Measurements from ENCODE around the gene ADAMTS7. TPM values are rescaled to one million over a fixed set of nuclear protein-coding genes. Genes with fewer than 3 reads are reported as not detected.

Gene ADAMTS7
- total RNA-seq, 1 donor from 2014 or later: 27.4 TPM

DNA sequence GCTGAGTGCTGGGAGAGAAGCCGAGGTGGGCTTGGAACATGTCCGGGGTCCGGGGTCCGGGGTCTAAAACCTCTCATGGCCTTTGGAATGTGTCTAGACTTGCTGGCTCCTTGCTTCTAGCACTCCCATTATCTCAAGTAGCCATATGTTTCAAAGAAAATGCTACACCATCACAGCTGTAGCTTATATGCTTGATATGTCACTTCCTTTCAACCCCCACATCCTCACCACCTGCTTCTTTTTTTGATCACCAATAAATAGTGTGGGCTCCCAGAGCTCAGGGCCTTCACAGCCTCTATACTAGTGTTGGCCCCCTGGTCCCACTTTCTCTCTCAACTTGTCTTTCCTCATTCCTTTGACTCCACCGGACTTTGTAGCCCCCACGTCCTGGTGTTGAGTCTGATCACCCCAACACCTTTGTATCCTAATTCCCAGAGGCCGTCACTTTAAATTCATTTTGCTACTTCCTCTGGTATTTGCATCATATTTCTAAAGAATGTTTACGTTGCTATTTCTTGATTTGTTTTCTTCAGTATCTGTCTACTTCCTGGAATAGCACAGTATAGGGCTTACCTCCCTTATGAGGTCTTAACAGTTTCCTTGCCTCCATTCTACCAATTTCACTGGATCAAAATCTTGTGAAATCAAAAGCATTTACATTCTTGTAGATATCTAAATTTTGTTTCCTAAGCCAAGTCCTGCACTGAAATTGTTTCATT lies 98.3 kb downstream of the ADAMTS7 start:
- TF ChIP-seq, protein P1, sequence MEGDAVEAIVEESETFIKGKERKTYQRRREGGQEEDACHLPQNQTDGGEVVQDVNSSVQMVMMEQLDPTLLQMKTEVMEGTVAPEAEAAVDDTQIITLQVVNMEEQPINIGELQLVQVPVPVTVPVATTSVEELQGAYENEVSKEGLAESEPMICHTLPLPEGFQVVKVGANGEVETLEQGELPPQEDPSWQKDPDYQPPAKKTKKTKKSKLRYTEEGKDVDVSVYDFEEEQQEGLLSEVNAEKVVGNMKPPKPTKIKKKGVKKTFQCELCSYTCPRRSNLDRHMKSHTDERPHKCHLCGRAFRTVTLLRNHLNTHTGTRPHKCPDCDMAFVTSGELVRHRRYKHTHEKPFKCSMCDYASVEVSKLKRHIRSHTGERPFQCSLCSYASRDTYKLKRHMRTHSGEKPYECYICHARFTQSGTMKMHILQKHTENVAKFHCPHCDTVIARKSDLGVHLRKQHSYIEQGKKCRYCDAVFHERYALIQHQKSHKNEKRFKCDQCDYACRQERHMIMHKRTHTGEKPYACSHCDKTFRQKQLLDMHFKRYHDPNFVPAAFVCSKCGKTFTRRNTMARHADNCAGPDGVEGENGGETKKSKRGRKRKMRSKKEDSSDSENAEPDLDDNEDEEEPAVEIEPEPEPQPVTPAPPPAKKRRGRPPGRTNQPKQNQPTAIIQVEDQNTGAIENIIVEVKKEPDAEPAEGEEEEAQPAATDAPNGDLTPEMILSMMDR (IDR thresholded peaks at IDR 0.05; ENCODE audit: insufficient read depth, low read length, poor library complexity, severe bottlenecking): no peak
- H3K4me3 ChIP-seq (ENCODE audit: low read depth, low read length): no peak overlapping the region
- no peaks in the 10 kb centered on the region for H3K36me3 ChIP-seq (ENCODE audit: control insufficient read depth, insufficient read depth, low read length)
- H3K27me3 ChIP-seq (ENCODE audit: control insufficient read depth, insufficient read depth, low read length): no peaks in the 10 kb centered on the region
- DNase-seq (ENCODE audit: low read depth): no peak

DNA sequence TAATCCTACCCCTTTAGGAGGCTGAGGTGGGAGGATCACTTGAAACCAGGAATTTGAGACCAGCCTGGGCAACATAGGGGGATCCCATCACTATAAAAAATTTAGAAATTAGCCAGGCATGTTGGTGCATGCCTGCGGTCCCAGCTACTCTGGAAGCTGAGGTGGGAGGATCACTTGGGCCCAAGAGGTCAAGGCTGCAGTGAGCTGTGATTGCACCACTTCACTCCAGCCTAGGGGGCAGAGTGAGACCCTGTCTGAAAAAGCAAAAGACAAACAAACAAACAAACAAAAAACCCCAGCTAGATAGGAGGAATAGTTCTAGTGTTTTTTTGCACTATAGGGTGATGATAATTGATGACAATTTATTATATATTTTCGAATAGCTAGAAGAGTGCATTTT lies 99.6 kb downstream of the ADAMTS7 start:
- H3K36me3 ChIP-seq (ENCODE audit: control insufficient read depth, insufficient read depth, low read length): no peaks in the 10 kb centered on the region

DNA sequence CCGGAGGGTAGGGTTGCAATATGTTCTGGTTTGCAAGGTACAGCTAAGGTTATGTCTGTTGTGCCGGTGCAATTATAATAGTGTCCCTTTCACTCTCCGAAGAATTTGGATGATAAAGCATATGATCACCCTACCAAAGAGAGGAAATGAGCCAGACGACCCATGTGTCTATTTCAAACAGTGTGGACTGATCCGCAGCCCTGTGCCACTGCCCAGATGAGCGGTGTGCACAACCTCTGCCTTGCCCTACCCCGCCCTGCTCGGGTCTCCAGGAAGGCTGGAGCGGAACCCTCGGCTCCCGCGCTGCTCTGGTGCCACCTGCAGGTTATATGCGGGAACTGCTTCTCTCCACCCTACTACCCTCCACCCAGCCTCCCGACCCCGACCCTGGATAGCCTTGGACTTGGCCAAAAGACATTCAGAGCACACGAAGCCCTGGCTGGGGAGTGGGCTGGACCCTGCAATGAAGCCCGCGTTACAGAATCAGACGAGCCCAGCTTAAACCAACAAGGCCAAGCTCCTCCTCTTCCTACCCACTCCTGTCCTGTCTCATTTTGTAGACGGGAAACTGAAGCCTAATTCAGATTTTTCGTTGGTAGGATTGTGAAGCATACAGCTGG lies 101.9 kb downstream of the ADAMTS7 start:
- Histone ChIP-seq H3K27me3 (ENCODE audit: control insufficient read depth, insufficient read depth, low read length) (no peaks in the 10 kb centered on the region), H3K4me3 (ENCODE audit: low read depth, low read length) (no peak overlapping the region), H3K36me3 (ENCODE audit: control insufficient read depth, insufficient read depth, low read length) (no peaks in the 10 kb centered on the region)
- TF ChIP-seq, protein P1 (IDR thresholded peaks at IDR 0.05; ENCODE audit: insufficient read depth, low read length, poor library complexity, severe bottlenecking): peak; percentile 93
- DNase-seq (ENCODE audit: low read depth): no peak

More for the DNA sequence above, 99.6 kb downstream of the ADAMTS7 start:
- H3K27me3 ChIP-seq (ENCODE audit: control insufficient read depth, insufficient read depth, low read length): no peaks in the 10 kb centered on the region
- no peak overlapping the region for H3K4me3 ChIP-seq (ENCODE audit: low read depth, low read length)
- TF ChIP-seq, protein P1 (IDR thresholded peaks at IDR 0.05; ENCODE audit: insufficient read depth, low read length, poor library complexity, severe bottlenecking): no peak
- DNase-seq (ENCODE audit: low read depth): no peak

Other genes starting within 250 kb of the ADAMTS7 start
- 4.7 and 13.7 TPM in 2 replicates for gene CHRNA5, start 245.9 kb downstream of the ADAMTS7 start, total RNA-seq
- gene CHRNA3, start 190.5 kb downstream of the ADAMTS7 start, total RNA-seq: 0.07 and 0.46 TPM in 2 replicates
- 1.1 and 1.8 TPM in 2 replicates for gene CHRNB4, start 170.3 kb downstream of the ADAMTS7 start, total RNA-seq
- gene MORF4L1, start 61.4 kb upstream of the ADAMTS7 start, total RNA-seq: 280 and 366 TPM in 2 replicates
- gene CTSH, start 133.6 kb upstream of the ADAMTS7 start, total RNA-seq: 103 and 125 TPM in 2 replicates